ENCODE measurements around the gene CHCHD6.
A peak's percentile ranks its signal among the peaks of the same experiment; 100 is the strongest.

CHCHD6 gene

GRCh38 chr3:126747768-126748167 is 43.7 kb downstream of the CHCHD6 start:
- Histone ChIP-seq H3K4me1 (ENCODE audit: control insufficient read depth, insufficient read depth, low read length) (peaks cover 21% of the 10 kb centered on the region), H3K27me3 (ENCODE audit: control insufficient read depth, insufficient read depth, low read length) (no peaks in the 10 kb centered on the region), H3K36me3 (ENCODE audit: control insufficient read depth, insufficient read depth, low read length) (no peaks in the 10 kb centered on the region), H3K9ac (ENCODE audit: low read depth, low read length) (no peak overlapping the region), H3K4me3 (ENCODE audit: low read depth, low read length) (no peak overlapping the region), H3K27ac (ENCODE audit: low read depth, low read length) (no peak overlapping the region), H3K9me3 (ENCODE audit: control insufficient read depth, insufficient read depth, low read length) (no peaks in the 10 kb centered on the region)

DNA sequence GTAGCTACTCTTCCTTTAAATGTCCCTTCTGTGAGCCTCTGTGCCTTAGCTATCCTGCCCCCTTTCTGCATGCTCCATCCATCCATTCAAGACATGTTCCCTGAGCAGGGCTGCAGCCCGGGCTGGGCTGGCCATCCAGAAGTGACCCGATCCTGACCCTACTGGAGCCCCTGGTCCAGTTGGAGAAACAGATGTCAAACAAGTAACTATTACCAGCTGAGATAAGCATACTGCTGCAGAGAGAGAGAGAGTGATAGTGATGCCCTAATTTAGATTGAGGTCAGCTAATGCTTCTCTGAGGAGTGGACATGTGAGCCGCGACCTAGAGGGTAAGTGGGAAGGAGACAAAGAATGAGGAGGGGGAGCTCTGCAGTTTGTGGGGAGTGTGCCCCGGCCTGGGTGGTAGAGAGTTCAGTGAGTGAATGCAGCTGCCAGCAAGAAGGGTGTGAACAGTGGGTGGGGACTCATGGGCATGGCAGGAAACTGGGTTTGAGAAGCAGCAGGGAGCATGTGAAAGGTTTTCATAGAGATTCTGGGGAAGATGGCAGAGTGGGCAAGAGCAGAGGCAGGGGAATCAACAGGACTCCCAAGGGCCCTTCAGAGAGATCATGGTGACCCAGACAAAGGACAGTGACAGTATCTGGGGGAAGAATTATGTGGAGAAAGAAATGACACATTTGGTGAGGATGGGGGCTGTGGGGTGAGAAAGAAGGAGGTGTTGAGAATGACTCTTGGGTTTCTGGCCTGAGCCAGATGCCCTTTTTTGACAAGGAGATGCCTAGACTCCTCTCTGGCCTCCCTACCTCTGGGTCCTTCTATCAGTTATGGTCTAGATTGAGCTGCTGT is 44.9 kb downstream of the CHCHD6 start:
- H3K9ac ChIP-seq (ENCODE audit: low read depth, low read length), result no peak overlapping the region
- H3K36me3 ChIP-seq (ENCODE audit: control insufficient read depth, insufficient read depth, low read length), result no peaks in the 10 kb centered on the region
- no peaks in the 10 kb centered on the region for H3K27me3 ChIP-seq (ENCODE audit: control insufficient read depth, insufficient read depth, low read length)
- no peaks in the 10 kb centered on the region for H3K9me3 ChIP-seq (ENCODE audit: control insufficient read depth, insufficient read depth, low read length)
- no peak overlapping the region for H3K4me3 ChIP-seq (ENCODE audit: low read depth, low read length)
- H3K27ac ChIP-seq (ENCODE audit: low read depth, low read length), result no peak overlapping the region
- peaks cover 30% of the 10 kb centered on the region for H3K4me1 ChIP-seq (ENCODE audit: control insufficient read depth, insufficient read depth, low read length)

GRCh38 chr3:126749547-126749875 is 45.5 kb downstream of the CHCHD6 start:
- Histone ChIP-seq H3K36me3 (ENCODE audit: control insufficient read depth, insufficient read depth, low read length) (no peaks in the 10 kb centered on the region), H3K9ac (ENCODE audit: low read depth, low read length) (no peak overlapping the region), H3K4me3 (ENCODE audit: low read depth, low read length) (no peak overlapping the region), H3K4me1 (ENCODE audit: control insufficient read depth, insufficient read depth, low read length) (peaks cover 30% of the 10 kb centered on the region), H3K27ac (ENCODE audit: low read depth, low read length) (no peak overlapping the region), H3K9me3 (ENCODE audit: control insufficient read depth, insufficient read depth, low read length) (no peaks in the 10 kb centered on the region), H3K27me3 (ENCODE audit: control insufficient read depth, insufficient read depth, low read length) (no peaks in the 10 kb centered on the region)

GRCh38 chr3:126749931-126750755 is 46.1 kb downstream of the CHCHD6 start:
- Histone ChIP-seq H3K9ac (ENCODE audit: low read depth, low read length) (no peak overlapping the region), H3K9me3 (ENCODE audit: control insufficient read depth, insufficient read depth, low read length) (no peaks in the 10 kb centered on the region), H3K36me3 (ENCODE audit: control insufficient read depth, insufficient read depth, low read length) (no peaks in the 10 kb centered on the region), H3K4me3 (ENCODE audit: low read depth, low read length) (no peak overlapping the region), H3K27ac (ENCODE audit: low read depth, low read length) (no peak overlapping the region), H3K4me1 (ENCODE audit: control insufficient read depth, insufficient read depth, low read length) (peaks cover 30% of the 10 kb centered on the region), H3K27me3 (ENCODE audit: control insufficient read depth, insufficient read depth, low read length) (no peaks in the 10 kb centered on the region)

DNA sequence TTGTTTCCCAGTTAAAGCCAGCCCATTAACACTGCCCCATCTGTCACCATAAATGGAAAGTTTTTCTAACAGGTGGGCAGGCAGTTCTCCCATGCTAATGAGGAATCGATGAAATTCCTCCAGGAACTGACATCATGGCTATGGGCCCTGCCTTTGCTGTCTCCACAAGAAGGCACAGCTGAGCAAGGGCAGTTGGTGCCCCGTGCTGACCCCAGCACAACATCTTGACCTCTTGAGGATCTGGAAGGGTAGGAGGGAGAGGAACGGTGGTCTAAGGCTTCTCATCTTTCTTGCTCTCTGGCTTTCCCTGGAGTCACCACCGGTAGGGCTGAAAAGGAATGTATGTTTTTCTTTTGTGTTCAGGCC is 46.7 kb downstream of the CHCHD6 start:
- Histone ChIP-seq H3K27ac (ENCODE audit: low read depth, low read length) (peak overlapping the region; percentile 21), H3K9ac (ENCODE audit: low read depth, low read length) (peak overlapping the region; percentile 29; the same call in 1 of the 2 replicates)

DNA sequence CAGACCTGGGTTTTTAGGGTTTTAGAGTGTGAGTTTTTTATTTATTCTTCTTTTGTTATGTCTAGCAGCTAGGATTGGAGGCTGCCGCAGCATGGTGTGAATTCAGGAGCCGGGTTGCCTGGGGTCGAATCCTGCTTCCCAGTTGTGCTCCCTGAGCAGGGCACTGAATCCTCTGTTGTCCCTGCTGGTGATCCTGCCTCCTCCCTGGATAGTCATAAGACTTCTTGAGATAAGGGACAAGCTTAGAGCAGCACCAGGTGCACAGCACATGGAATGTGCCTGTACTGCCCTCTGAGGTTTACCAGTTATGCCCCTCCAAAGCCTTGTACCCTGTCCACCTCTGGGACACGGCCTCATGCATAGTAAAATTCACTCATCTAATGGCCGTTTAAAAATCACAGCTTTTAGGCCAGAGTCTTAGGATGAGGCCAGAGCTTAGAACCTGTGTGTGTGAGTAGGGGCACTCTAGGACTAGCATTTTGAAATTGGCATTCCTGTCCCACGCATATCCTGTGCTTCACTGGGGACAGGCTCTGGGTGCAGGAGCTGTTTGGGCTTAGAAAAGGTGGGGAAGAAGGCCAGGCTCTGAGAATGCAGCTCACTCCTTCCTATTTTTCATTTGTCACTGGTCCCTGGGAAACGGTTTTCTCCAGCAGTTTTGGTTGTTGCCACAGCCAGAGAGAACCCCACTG is 47.7 kb downstream of the CHCHD6 start:
- peak overlapping the region; percentile 56 for H3K27ac ChIP-seq (ENCODE audit: low read depth, low read length)

More for the DNA sequence above, 46.7 kb downstream of the CHCHD6 start:
- peaks cover 30% of the 10 kb centered on the region for H3K4me1 ChIP-seq (ENCODE audit: control insufficient read depth, insufficient read depth, low read length)
- no peaks in the 10 kb centered on the region for H3K36me3 ChIP-seq (ENCODE audit: control insufficient read depth, insufficient read depth, low read length)
- H3K4me3 ChIP-seq (ENCODE audit: low read depth, low read length), result no peak overlapping the region
- no peaks in the 10 kb centered on the region for H3K9me3 ChIP-seq (ENCODE audit: control insufficient read depth, insufficient read depth, low read length)
- H3K27me3 ChIP-seq (ENCODE audit: control insufficient read depth, insufficient read depth, low read length), result no peaks in the 10 kb centered on the region

DNA sequence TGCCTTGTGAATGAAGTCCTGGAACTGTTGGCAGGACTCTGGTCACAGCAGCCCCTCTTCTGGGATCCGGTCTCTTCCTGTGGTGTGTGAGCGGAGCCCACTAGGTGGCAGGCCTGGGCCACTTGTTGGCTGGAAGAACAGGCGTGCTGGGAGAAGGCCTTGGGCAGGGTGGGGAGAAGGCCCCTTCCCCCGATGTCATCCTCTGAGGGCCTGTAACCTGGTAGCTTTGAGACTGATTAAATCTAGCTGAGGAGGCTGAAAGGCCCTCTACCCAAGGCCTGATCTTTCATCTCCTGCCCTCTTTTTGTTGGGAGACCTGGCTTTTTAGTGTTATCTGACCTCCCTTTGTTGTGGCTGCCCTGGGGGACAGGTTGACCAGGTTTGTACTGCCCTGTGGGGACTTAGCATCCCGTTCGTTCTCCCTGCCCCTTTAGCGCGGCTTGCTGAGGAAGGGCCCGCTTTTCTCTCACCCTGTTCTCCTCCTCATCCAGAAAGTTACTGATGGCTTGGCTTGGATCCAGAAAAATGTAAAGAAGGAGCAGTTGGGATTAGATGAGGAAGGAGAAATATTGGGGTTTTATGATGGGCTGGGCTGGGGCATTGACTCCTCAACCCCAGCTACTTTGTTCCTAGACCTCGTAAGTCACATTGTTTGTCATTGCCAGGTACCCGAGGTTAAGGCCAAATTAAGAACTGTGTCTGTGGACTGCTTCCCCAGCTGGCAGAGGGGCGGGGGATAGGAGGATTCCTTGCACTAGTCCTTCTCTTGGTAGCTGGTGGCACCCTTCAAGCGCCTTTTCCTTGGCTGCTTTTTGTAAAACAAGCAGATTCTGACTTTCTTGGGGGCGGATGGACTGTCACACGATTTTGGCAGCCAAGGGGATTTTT is 48.5 kb downstream of the CHCHD6 start:
- Histone ChIP-seq H3K27me3 (ENCODE audit: control insufficient read depth, insufficient read depth, low read length) (no peaks in the 10 kb centered on the region), H3K9ac (ENCODE audit: low read depth, low read length) (no peak overlapping the region), H3K4me1 (ENCODE audit: control insufficient read depth, insufficient read depth, low read length) (peaks cover 30% of the 10 kb centered on the region), H3K4me3 (ENCODE audit: low read depth, low read length) (no peak overlapping the region), H3K9me3 (ENCODE audit: control insufficient read depth, insufficient read depth, low read length) (no peaks in the 10 kb centered on the region), H3K27ac (ENCODE audit: low read depth, low read length) (peak overlapping the region; percentile 56), H3K36me3 (ENCODE audit: control insufficient read depth, insufficient read depth, low read length) (no peaks in the 10 kb centered on the region)

More for the DNA sequence above, 47.7 kb downstream of the CHCHD6 start:
- H3K36me3 ChIP-seq (ENCODE audit: control insufficient read depth, insufficient read depth, low read length), result no peaks in the 10 kb centered on the region
- H3K9ac ChIP-seq (ENCODE audit: low read depth, low read length), result no peak overlapping the region
- no peaks in the 10 kb centered on the region for H3K27me3 ChIP-seq (ENCODE audit: control insufficient read depth, insufficient read depth, low read length)
- H3K9me3 ChIP-seq (ENCODE audit: control insufficient read depth, insufficient read depth, low read length), result no peaks in the 10 kb centered on the region
- peaks cover 30% of the 10 kb centered on the region for H3K4me1 ChIP-seq (ENCODE audit: control insufficient read depth, insufficient read depth, low read length)
- H3K4me3 ChIP-seq (ENCODE audit: low read depth, low read length), result no peak overlapping the region

DNA sequence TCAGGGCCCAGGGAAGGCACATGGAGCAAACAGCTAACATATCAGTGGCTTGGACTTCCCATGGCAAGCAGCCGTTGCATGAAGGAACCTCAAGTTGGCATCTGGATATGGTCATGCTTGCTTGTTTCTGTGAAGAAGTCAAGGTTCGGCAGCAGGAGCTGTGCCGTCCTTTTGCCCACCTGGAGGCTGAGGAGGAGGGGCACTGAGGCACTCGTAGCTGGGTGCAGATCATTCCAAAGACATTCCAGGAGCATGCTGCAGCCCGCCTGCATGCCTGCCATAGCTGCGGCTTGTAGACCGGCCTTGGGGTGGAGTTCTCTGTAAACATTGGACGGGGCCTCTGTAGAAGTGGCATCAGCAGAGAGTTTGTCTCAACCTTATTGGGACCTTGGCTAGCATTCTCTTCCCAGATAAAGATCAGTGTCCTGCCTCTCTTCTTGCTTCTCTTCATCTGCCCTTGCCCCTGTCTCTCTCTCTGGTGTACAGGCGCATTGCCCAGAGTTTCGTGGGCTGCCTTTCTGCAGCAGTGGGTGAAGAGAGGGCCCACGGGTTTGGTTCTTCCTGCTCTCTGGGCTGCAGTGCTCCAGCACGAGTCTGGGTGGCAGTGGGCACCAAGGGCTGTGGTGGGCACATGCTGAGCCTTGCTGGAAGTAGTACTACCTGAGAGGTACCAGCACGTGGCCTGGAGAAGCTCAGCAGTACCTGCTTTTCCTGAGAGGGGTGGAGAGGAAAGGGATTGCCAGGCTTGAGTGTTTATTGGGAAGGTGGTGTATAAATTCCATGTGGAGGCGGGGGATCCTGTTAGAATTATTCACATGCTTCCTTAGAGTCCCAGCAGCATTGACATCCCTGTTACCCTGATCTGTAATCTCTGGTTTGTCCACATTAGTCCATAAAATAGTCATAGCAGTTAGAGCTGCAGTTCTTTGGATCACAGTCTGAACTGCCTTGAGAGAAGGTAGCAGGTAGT is 49.4 kb downstream of the CHCHD6 start:
- no peaks in the 10 kb centered on the region for H3K36me3 ChIP-seq (ENCODE audit: control insufficient read depth, insufficient read depth, low read length)
- H3K4me1 ChIP-seq (ENCODE audit: control insufficient read depth, insufficient read depth, low read length), result peaks cover 30% of the 10 kb centered on the region
- H3K27me3 ChIP-seq (ENCODE audit: control insufficient read depth, insufficient read depth, low read length), result no peaks in the 10 kb centered on the region
- no peak overlapping the region for H3K9ac ChIP-seq (ENCODE audit: low read depth, low read length)
- H3K4me3 ChIP-seq (ENCODE audit: low read depth, low read length), result no peak overlapping the region
- no peak overlapping the region for H3K27ac ChIP-seq (ENCODE audit: low read depth, low read length)
- no peaks in the 10 kb centered on the region for H3K9me3 ChIP-seq (ENCODE audit: control insufficient read depth, insufficient read depth, low read length)

DNA sequence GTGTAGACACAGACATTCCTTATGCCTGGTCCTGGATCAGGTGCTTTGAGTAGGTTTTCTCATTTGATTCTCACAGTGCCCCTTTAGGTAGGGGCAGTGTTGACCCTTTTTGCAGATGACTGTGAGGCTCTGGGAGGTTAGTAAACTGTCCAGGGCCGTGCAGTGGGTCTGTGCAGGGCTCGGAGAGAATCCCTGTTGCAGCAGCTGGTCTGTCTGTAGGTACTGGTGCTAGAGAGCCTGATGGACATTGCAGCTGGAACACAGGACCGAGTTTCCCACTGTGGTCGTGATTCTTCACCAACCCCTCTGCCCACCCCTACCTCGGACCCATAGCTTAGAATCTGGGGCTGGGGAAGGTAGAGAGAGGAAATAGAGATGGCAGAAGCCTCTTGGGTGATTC is 51.8 kb downstream of the CHCHD6 start:
- no peak overlapping the region for H3K9ac ChIP-seq (ENCODE audit: low read depth, low read length)

More for the DNA sequence above, 51.8 kb downstream of the CHCHD6 start:
- Histone ChIP-seq H3K27ac (ENCODE audit: low read depth, low read length) (no peak overlapping the region), H3K9me3 (ENCODE audit: control insufficient read depth, insufficient read depth, low read length) (no peaks in the 10 kb centered on the region), H3K4me3 (ENCODE audit: low read depth, low read length) (no peak overlapping the region), H3K36me3 (ENCODE audit: control insufficient read depth, insufficient read depth, low read length) (no peaks in the 10 kb centered on the region), H3K4me1 (ENCODE audit: control insufficient read depth, insufficient read depth, low read length) (peaks cover 25% of the 10 kb centered on the region), H3K27me3 (ENCODE audit: control insufficient read depth, insufficient read depth, low read length) (no peaks in the 10 kb centered on the region)

Data from HUES48 (cell line).